Measurements from ENCODE around the gene LAMTOR2.

DNA sequence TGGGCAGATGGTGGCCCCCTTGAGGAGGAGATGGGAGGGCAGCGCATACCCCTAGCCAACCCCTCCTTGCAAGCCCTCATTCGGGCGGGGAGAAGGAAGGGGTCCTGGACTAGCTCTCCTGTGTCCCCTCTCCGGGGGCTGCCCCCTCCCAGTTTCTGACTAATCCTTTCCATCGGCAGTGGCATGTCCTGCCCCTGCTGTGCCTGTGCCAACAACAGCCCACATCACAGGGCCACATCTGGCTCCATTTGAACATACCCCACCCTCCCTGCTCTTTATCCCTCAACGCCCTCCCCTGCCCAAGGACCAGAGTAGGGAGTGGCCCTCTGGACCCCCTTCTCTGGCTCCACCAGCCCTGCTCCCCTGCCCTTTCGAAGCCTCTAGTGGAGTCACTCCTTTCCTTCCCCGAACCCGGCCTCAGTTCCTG is 49.0 kb downstream of the LAMTOR2 start:
- TF ChIP-seq, protein P1, sequence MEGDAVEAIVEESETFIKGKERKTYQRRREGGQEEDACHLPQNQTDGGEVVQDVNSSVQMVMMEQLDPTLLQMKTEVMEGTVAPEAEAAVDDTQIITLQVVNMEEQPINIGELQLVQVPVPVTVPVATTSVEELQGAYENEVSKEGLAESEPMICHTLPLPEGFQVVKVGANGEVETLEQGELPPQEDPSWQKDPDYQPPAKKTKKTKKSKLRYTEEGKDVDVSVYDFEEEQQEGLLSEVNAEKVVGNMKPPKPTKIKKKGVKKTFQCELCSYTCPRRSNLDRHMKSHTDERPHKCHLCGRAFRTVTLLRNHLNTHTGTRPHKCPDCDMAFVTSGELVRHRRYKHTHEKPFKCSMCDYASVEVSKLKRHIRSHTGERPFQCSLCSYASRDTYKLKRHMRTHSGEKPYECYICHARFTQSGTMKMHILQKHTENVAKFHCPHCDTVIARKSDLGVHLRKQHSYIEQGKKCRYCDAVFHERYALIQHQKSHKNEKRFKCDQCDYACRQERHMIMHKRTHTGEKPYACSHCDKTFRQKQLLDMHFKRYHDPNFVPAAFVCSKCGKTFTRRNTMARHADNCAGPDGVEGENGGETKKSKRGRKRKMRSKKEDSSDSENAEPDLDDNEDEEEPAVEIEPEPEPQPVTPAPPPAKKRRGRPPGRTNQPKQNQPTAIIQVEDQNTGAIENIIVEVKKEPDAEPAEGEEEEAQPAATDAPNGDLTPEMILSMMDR (IDR thresholded peaks at IDR 0.05; ENCODE audit: low read depth, low read length, poor library complexity, severe bottlenecking): no peak
- no peak for TF ChIP-seq EZH2phosphoT487 (IDR thresholded peaks at IDR 0.05; ENCODE audit: borderline replicate concordance, low read length)

Measured in DOHH2 (cell line).